ENCODE measurements around the gene CD36. TPM values are rescaled to one million over a fixed set of nuclear protein-coding genes. Genes with fewer than 3 reads are reported as not detected.

Gene CD36
- total RNA-seq, 1 experiment from 2014 or later = 1.2 TPM

GRCh38 chr7:80624763-80625162 lies 13.7 kb upstream of the CD36 start:
- no peak for DNase-seq (ENCODE audit: low spot score)

DNA sequence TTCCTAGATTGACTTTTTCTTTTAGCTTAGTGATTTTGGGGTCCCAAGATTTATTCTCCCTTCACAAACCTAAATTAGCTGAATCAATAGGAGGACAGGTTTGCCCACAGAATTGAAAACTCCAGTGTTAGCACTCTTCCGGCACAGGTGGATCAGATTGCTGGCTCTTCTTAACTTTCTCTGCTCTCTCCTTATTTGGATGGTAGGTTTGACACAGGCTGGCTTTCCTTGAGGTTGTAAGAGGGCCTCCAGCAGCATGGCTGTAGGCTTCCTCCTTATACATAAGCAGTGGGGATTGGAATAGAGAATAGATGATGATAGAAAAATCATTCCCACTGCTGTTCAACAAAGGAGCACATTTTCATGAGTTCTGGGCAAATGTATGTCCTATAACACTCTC lies 9.4 kb upstream of the CD36 start:
- DNase-seq (ENCODE audit: low spot score) = no peak

GRCh38 chr7:80630608-80631405 lies 7.6 kb upstream of the CD36 start:
- peak; percentile 89 for DNase-seq (ENCODE audit: low spot score)

GRCh38 chr7:80631421-80631820 lies 7.0 kb upstream of the CD36 start:
- no peak for DNase-seq (ENCODE audit: low spot score)

DNA sequence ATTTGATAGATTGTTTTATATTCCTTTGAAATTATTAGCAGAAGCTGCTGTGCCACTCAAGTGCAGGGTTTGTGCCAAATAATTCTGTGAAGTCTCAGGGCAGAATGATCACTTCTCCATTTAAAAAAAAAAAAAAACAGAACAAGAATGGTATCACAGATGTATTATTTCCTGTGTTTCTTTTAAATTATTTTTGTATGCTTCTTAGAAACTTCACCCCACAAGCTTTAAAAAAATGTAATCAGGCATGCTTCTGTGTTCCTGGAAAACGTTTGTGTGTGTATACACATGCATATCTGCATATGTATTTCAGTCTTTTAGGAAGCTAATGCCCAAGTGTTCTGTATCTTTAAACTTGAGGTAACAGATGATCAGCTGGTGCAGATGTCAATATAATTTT lies 6.3 kb upstream of the CD36 start:
- no peak for DNase-seq (ENCODE audit: low spot score)

- no peak for DNase-seq (ENCODE audit: low spot score)
Measured at GRCh38 chr7:80632819-80633218, 5.6 kb upstream of the CD36 start.

GRCh38 chr7:80634505-80634904 lies 3.9 kb upstream of the CD36 start:
- DNase-seq (ENCODE audit: low spot score) = peak; percentile 75

DNA sequence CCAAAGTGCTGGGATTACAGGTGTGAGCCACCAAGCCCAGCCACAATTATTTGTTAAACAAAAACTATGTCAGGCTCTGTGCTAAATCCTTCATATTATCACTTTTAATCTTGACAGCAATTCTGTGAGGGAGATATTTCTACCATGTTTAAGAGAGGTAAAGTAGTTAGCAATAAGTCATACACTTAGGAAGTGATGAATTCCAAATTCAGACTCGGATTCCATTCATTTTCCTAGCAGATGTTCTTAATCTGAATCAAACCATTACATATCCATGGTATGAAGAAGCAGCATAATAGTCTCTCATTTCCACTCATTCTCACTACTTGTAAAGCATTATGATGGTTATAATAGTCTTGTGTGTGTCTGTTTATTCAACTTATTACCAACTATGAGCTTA lies 2.9 kb upstream of the CD36 start:
- no peak for DNase-seq (ENCODE audit: low spot score)

GRCh38 chr7:80635998-80636397 lies 2.4 kb upstream of the CD36 start:
- DNase-seq (ENCODE audit: low spot score) = no peak

- no peak for DNase-seq (ENCODE audit: low spot score)
Measured at GRCh38 chr7:80636709-80637108, 1.7 kb upstream of the CD36 start.

DNA sequence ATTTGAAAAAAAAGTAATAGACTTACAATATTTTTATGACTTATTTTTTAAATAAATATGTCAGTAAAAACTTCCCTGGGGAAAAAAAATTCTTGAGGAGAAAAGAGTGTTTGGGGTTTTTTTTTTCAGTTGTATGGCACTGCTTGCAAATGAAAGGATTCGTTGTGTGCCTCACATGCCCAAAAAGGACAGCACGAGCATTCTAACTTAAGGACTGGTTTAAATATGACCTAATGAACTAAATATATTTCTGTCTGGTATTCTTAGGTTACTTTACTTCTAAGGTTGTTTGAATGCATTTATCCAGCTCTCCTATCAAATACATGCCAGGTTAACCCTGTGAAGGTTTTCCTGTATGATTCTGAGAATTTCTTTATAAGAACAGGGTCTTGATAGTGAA lies 988 bp upstream of the CD36 start:
- DNase-seq (ENCODE audit: low spot score) = no peak

- DNase-seq (ENCODE audit: low spot score) = no peak
Measured at GRCh38 chr7:80639011-80639410, 569 bp downstream of the CD36 start.

DNA sequence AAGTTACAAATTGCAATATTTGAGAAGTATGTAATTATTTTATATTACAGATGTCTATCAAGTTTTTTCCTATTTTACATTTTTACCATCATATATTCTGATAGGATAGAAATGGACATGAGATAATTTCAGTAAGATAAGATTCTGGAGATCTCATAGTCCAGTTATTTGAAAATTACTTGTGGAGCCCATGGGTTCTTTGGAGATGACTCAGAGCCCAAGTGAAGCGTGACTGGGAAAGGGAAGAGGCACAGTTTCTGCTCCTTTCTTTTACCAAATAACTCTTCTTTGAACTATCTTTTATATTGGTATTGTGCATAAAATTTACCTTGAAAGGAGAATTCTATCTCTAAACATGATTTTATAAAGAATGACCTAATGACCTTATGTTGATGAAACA lies 2.4 kb downstream of the CD36 start:
- DNase-seq (ENCODE audit: low spot score) = peak; percentile 41

GRCh38 chr7:80641548-80641947 lies 3.1 kb downstream of the CD36 start:
- no peak for DNase-seq (ENCODE audit: low spot score)

- DNase-seq (ENCODE audit: low spot score) = no peak
Measured at GRCh38 chr7:80642871-80643270, 4.4 kb downstream of the CD36 start.

GRCh38 chr7:80643336-80643915 lies 5.0 kb downstream of the CD36 start:
- DNase-seq (ENCODE audit: low spot score) = no peak

- no peak for DNase-seq (ENCODE audit: low spot score)
Measured at GRCh38 chr7:80644054-80644453, 5.6 kb downstream of the CD36 start.

DNA sequence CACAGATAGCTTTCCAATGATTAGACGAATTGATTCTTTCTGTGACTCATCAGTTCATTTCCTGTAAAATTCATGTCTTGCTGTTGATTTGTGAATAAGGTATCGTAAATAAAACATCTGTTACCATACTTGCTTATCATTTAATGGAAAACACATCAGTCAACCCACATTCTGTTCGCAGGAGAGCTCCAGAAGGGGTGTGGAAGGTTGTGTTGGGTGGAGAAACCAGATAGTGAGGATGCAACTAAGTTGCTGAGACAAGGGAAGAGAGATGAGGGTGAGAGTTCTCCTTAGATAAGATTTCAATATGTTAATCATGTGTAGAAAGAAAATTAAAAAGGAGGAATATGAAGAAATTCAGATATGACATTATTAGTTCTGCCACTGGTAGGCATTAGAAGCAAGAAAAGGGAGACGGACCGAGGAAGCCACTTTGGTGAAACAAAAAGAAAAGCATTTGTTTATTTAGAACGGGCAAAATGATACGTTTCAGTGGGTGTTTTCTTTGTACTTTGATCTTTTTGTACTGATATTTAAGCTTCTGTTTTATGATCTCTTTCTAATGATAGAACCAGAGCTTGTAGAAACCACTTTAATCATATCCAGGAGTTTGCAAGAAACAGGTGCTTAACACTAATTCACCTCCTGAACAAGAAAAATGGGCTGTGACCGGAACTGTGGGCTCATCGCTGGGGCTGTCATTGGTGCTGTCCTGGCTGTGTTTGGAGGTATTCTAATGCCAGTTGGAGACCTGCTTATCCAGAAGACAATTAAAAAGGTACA lies 7.8 kb downstream of the CD36 start:
- DNase-seq (ENCODE audit: low spot score) = no peak

DNA sequence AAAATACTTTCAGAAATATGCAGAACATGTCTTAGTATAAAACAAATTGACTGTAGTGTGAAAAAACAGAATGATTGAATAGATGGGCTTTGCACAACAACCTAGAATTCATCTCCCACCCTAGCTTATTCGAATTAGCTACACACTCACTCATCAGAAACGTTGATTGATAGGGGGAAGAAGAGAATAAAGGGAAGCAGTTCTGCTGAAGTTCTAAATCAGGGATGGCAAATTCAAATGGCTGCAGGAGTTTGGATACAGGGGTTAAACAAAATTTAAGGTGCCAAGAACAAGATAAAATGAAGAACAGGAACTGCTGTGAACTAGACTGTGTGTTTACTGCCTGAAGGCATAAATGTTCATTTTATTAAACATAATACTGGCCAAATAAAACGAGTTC lies 9.0 kb downstream of the CD36 start:
- no peak for DNase-seq (ENCODE audit: low spot score)

GRCh38 chr7:80648031-80648600 lies 9.7 kb downstream of the CD36 start:
- no peak for DNase-seq (ENCODE audit: low spot score)

GRCh38 chr7:80649011-80649410 lies 10.6 kb downstream of the CD36 start:
- DNase-seq (ENCODE audit: low spot score) = no peak

GRCh38 chr7:80650030-80650429 lies 11.6 kb downstream of the CD36 start:
- DNase-seq (ENCODE audit: low spot score) = no peak

GRCh38 chr7:80651471-80651870 lies 13.0 kb downstream of the CD36 start:
- no peak for DNase-seq (ENCODE audit: low spot score)
